BLaER1 (cell line): Measurements from ENCODE around the gene HDAC4.

Source experiments
- H3K27ac ChIP-seq: shearing (Covaris generic); formaldehyde crosslinking; 2 replicates; pipeline ENCODE4 v1.8.1; 2022
- H3K27me3 ChIP-seq: shearing (Covaris generic); formaldehyde crosslinking; 2 replicates; pipeline ENCODE4 v1.8.1; 2022
- H3K36me3 ChIP-seq: shearing (Covaris generic); formaldehyde crosslinking; 2 replicates; pipeline ENCODE4 v1.8.1; 2022
- H3K4me1 ChIP-seq: shearing (Covaris generic); formaldehyde crosslinking; 2 replicates; pipeline ENCODE4 v1.8.1; 2022
- H3K4me2 ChIP-seq: shearing (Covaris generic); formaldehyde crosslinking; 2 replicates; pipeline ENCODE4 v1.8.1; 2022
- H3K4me3 ChIP-seq: shearing (Covaris generic); formaldehyde crosslinking; 2 replicates; pipeline ENCODE4 v1.8.1; 2022
- H3K9ac ChIP-seq: shearing (Covaris generic); formaldehyde crosslinking; 2 replicates; pipeline ENCODE4 v1.8.1; 2022
- H3K9me3 ChIP-seq: shearing (Covaris generic); formaldehyde crosslinking; 2 replicates; pipeline ENCODE4 v1.8.1; 2022
- H4K20me1 ChIP-seq: shearing (Covaris generic); formaldehyde crosslinking; 2 replicates; pipeline ENCODE4 v1.8.1; 2022
- Cebpa-rat ChIP-seq: shearing (Covaris generic); IDR thresholded peaks from 2 replicates; pipeline ENCODE4 v1.8.1; 2022

The HDAC4 gene

DNA sequence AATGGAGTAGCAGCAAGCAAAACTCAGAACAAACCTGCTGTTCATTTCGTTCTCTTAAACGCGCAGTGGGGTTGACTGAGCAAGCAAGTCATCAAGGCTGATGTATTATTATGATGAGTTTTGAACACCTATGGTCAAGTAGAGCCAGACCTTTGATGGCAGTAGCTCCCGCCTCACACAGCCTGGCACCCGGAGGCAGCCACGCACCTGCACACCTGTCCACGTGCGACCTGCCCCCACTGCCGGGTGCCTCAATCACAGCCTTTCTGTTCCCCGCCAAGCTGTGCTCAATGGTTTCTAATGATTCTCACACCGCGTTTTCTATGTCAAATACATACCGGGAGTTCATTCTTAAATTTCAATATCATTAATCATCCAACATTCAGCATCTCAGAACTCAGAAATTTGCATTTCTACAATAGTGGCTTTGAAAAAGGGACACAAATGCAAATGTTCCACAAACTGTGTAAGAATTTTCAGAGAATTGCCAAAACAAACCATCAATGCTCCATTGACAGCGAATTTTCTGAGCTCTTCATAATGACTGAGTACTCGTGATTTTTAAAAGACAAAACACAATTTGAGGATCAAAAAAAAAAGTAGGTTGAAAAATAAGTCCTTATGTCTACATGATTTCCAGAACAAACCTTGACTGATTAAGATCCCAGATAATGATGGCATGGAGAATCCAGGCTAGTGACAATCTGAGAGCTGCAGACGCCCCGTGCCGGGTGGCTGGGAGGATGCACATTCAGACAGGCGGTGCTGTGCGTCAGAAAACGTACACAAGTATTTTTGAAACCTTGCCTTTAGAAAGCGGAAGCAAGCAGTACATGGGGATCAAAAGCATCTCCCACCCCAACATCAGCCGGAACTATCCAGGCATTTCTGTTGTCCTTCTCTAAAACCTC lies 56.6 kb downstream of the HDAC4 start:
- TF ChIP-seq Cebpa-rat, result no peak
- Histone ChIP-seq H3K9me3 (no peaks in the 10 kb centered on the region), H4K20me1 (peaks cover 87% of the 10 kb centered on the region), H3K27ac (no peak overlapping the region), H3K4me1 (peaks cover 45% of the 10 kb centered on the region), H3K4me2 (no peak overlapping the region), H3K4me3 (no peak overlapping the region), H3K36me3 (peaks cover 50% of the 10 kb centered on the region), H3K27me3 (no peaks in the 10 kb centered on the region), H3K9ac (no peak overlapping the region)

DNA sequence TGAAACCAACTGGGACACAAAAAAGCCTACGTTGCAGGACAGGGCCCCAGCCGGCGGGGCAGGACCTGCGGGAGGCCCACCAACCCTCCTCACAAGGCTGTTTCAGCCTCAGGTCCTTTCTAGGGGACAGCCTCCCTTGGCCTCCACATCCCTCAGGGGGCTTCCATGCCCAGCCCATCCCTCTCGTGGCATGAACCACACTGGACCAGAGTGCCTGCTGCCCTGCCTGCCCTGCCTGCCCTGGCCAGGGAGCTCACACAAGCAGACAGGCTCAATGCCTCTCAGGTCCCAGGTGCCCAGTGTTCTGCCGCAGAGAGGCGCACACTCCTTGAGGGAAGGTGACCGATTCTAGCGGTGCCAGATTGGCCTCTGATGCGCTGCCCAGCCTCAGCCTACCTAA lies 57.4 kb downstream of the HDAC4 start:
- Histone ChIP-seq H3K9ac (no peak overlapping the region), H3K27ac (no peak overlapping the region), H3K27me3 (no peaks in the 10 kb centered on the region), H4K20me1 (peaks cover 87% of the 10 kb centered on the region), H3K4me2 (no peak overlapping the region), H3K36me3 (peaks cover 42% of the 10 kb centered on the region), H3K4me3 (no peak overlapping the region), H3K4me1 (peaks cover 45% of the 10 kb centered on the region), H3K9me3 (no peaks in the 10 kb centered on the region)
- TF ChIP-seq Cebpa-rat, result no peak

DNA sequence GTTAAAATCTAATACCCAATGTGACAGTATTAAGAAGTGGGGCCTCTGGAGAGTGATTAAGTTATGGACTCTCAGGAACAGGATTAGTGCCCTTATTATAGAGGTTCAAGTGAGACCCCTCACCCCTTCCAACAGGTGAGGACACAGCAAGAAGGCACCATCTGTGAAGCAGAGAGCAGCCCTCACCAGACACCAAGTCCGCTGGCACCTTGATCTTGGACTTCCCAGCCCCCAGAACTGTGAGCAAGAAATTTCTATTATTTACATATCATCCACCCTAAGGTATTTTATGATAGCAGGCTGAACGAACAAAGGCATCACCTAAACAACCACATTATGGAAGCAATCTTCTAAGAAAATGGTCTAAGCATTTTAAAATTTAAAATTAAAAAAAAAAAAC lies 59.0 kb downstream of the HDAC4 start:
- Histone ChIP-seq H3K36me3 (peaks cover 27% of the 10 kb centered on the region), H3K27ac (no peak overlapping the region), H3K9ac (no peak overlapping the region), H3K9me3 (no peaks in the 10 kb centered on the region), H3K4me1 (peaks cover 60% of the 10 kb centered on the region), H3K4me3 (no peak overlapping the region), H4K20me1 (peaks cover 95% of the 10 kb centered on the region), H3K4me2 (0 out of 2 replicates have a peak overlapping the region, but pooled peaks have one; percentile 90), H3K27me3 (no peaks in the 10 kb centered on the region)
- TF ChIP-seq Cebpa-rat, result no peak

DNA sequence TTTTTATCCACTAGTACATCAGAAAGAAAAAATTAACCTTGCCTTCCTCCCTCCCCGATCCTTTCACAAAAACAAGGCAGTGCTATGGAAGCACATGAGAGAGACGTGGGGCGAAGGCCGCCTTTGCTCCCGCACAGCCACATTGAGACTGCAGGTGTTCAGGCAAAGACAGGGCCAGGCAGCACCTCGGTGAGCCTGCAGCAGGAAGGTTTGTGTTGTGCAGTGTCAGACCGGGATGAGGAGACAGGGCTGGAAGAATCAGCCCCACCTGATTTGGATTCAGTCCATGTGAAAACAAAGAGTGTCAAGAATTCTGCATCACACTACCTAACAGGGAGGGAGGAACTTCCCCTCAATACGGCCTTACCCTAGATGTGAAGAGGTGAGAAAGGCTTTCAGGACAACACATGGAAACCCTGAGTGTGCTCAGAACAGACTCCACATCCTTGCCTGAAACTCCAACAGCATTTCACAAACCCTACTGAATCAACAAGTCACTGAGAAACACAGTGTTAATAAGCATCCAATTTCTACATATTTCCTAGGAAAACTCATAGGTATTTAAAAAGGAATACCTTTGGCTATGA lies 59.6 kb downstream of the HDAC4 start:
- peak overlapping the region; percentile 90 for H3K4me2 ChIP-seq
- no peak overlapping the region for H3K9ac ChIP-seq
- peaks cover 25% of the 10 kb centered on the region for H3K36me3 ChIP-seq
- no peaks in the 10 kb centered on the region for H3K9me3 ChIP-seq
- H3K4me3 ChIP-seq, result no peak overlapping the region
- peaks cover 100% of the 10 kb centered on the region for H4K20me1 ChIP-seq
- peaks cover 62% of the 10 kb centered on the region for H3K4me1 ChIP-seq
- no peaks in the 10 kb centered on the region for H3K27me3 ChIP-seq
- TF ChIP-seq Cebpa-rat, result no peak
- no peak overlapping the region for H3K27ac ChIP-seq

DNA sequence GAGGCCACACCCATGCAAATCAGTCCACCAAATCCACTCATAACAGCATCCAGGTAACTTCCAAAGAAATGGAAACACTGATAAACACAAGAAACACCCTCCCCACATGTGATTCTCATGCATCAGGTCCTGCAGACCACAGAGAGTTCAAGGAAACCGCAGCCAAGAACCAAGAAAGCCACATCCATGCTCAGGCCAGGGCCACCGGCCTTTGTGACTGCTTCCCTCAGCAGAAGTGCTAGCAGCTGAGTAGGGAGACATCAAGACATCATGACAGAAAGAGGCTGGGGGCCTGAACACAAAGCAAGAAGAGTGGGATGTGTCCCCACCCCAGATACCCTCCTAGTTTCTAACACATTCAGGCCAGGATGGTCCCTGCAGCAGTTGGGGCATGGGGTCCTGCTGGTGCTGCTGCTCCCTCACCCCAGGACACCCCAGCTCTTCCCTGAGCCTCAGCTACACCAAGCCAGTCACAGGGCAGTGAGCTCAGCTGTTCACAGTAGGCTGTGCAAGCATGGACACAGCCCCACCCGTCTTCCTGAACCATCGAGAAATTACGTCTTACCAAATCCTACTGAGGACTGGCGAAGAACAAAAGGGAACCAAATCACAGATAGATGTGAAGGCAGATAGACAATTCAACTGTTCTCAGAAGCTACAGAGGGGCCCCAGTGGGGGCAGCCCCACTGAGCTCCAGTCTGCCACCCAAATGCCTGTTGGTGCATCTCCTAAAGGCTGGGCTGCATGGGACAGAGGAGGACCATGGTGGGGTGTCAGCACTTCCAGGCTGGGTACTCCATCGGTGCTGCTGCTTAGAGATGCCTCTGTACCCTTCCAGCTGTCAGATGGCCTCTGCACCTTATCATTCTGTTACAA lies 60.9 kb downstream of the HDAC4 start:
- Histone ChIP-seq H3K4me3 (no peak overlapping the region), H3K9ac (no peak overlapping the region; the same call in 1 of the 2 replicates), H3K27ac (no peak overlapping the region), H3K27me3 (no peaks in the 10 kb centered on the region), H3K9me3 (no peaks in the 10 kb centered on the region), H3K36me3 (peaks cover 22% of the 10 kb centered on the region), H3K4me2 (peak overlapping the region; percentile 90), H4K20me1 (peaks cover 96% of the 10 kb centered on the region), H3K4me1 (peaks cover 56% of the 10 kb centered on the region)
- no peak for TF ChIP-seq Cebpa-rat

DNA sequence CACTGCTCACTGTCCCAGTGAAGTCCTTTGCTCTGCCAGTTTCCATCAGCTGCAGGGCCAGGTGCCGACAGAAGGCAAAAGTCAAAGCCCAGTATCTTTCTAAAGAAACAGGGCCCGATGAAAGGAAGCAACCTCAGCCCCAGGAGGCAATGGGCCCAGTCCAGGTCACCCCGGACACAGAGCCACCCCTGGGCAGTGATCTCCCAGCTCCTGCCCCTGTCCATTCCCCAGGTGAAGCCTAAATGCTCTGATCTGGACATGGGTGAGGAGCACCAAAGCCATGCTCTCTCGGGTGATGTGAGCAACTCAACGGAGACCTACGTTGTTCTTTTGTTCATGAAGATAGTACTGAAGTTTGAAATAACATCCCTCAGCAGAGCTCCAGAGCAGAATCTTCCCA lies 61.6 kb downstream of the HDAC4 start:
- Histone ChIP-seq H3K4me2 (peak overlapping the region; percentile 90), H4K20me1 (peaks cover 88% of the 10 kb centered on the region), H3K4me3 (no peak overlapping the region), H3K27me3 (no peaks in the 10 kb centered on the region), H3K27ac (no peak overlapping the region), H3K4me1 (peaks cover 52% of the 10 kb centered on the region), H3K9me3 (no peaks in the 10 kb centered on the region), H3K36me3 (peaks cover 15% of the 10 kb centered on the region), H3K9ac (no peak overlapping the region; the same call in 1 of the 2 replicates)
- no peak for TF ChIP-seq Cebpa-rat

DNA sequence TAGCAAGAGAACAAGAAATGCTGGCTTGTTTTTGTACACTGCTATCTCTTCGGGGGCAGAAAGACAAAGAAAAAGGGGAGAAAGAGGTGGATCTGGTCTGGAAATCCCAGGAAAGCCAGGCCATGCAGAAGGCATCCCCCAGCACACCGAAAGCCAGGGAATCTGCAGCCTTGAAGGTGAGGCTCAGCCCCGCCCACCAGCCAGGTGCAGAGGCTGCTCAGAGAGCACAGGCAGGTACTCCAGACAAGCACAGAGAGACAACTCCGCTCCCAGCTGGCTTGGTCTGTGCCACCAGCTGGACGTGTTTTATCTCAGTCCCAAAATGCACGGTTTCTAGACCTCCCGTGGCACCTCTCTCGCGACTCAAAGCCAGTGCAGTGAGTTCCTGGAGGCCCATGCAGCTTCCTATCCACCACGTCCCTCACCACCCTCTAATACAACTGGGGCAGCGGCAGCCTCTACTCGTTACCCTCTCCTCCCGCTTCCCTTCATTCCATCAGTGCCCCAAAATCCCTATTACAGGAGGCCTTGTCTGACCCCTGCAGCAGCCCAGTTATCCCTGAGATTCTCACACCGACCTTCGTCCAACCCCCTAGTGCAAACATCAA lies 62.8 kb downstream of the HDAC4 start:
- Histone ChIP-seq H3K4me3 (no peak overlapping the region), H3K4me1 (peaks cover 52% of the 10 kb centered on the region), H4K20me1 (peaks cover 76% of the 10 kb centered on the region), H3K36me3 (peaks cover 4% of the 10 kb centered on the region), H3K9me3 (no peaks in the 10 kb centered on the region), H3K4me2 (peak overlapping the region; percentile 90), H3K9ac (no peak overlapping the region), H3K27ac (no peak overlapping the region), H3K27me3 (no peaks in the 10 kb centered on the region)
- TF ChIP-seq Cebpa-rat, result no peak

DNA sequence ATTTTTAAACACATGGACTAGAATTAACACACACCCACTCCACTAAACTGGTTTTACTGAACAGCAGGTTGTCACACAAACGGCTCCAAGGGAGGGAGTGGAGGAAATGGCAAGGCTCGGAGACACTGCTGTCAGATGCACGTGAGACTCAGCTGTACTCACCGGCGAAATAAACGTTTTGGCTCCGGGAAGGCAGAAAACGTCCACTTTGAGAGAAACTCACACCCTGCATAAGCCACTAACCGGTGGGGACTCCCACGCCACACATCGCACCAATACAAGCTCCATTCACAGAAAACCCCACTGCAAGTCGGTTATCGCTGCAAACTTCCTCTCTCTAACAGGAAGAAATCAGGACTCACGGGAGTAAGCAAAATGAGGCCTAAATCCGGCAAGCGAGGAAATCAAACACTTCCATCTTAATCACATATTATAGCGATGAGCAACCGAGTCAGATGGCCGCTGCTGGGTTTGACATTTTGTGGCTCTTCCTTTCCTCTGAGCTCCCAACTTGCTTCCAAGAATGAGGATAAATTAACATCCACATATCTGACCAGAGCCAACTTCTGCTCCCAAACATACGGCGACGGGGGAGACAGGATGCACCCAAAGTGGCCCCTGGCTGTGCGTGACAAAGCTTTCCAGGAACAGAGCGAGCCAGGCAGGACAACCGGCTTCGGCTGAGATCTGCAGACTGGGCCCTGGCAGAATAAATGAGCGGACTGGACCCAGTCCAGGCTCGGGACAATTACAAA lies 63.5 kb downstream of the HDAC4 start:
- Histone ChIP-seq H3K27ac (no peak overlapping the region), H3K36me3 (peaks cover 4% of the 10 kb centered on the region; the same call in 1 of the 2 replicates), H3K4me2 (peak overlapping the region; percentile 90), H3K9ac (no peak overlapping the region), H3K9me3 (no peaks in the 10 kb centered on the region), H4K20me1 (peaks cover 69% of the 10 kb centered on the region), H3K27me3 (no peaks in the 10 kb centered on the region), H3K4me3 (no peak overlapping the region), H3K4me1 (peaks cover 52% of the 10 kb centered on the region)
- TF ChIP-seq Cebpa-rat, result no peak

DNA sequence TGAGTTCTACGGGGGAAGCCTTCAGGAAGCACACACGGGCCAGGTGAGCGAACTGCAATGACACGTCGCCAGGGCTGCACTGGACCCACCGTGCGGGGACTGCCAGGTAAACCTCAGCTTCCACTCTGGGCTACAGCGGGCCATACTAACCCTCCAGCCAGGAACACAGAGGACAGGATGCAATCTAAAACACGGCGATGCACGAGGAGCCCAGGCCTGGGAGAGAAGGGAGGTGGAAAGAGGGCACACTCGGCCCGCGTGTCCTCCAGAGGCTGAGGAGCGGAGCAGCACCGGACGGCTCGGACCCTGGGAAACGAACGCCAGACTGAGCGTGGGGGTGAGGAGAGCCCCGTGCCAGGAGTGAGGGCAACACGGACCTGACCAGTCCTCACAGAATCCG lies 69.3 kb downstream of the HDAC4 start:
- H3K27me3 ChIP-seq, result no peaks in the 10 kb centered on the region
- peaks cover 56% of the 10 kb centered on the region for H4K20me1 ChIP-seq
- no peak overlapping the region for H3K27ac ChIP-seq
- H3K4me2 ChIP-seq, result peak overlapping the region; percentile 80
- TF ChIP-seq Cebpa-rat, result no peak
- no peaks in the 10 kb centered on the region for H3K9me3 ChIP-seq
- H3K9ac ChIP-seq, result no peak overlapping the region
- no peak overlapping the region for H3K4me3 ChIP-seq
- no peaks in the 10 kb centered on the region for H3K36me3 ChIP-seq
- H3K4me1 ChIP-seq, result peaks cover 56% of the 10 kb centered on the region
